ENCODE results near the gene RAMP1.

- TF ChIP-seq POLR2A (IDR thresholded peaks at IDR 0.05): no peak
- TF ChIP-seq CTCF (IDR thresholded peaks at IDR 0.05): no peak
- no peak for TF ChIP-seq POLR2AphosphoS5 (IDR thresholded peaks at IDR 0.05)
Observed at GRCh38 chr2:237955640-237956401, 96.4 kb downstream of the RAMP1 start.

All from suprapubic skin (tissue), 4 donors.